GM19043 (cell line): ENCODE measurements around the gene ZNF536.

Experiments
- ATAC-seq: cut with Tn5 transposase; IDR thresholded peaks from one replicate; pipeline ENCODE4 v1.9.1; 2021; ENCODE audit warnings: low read depth; ENCODE audit not compliant: unreplicated experiment

The ZNF536 gene

DNA sequence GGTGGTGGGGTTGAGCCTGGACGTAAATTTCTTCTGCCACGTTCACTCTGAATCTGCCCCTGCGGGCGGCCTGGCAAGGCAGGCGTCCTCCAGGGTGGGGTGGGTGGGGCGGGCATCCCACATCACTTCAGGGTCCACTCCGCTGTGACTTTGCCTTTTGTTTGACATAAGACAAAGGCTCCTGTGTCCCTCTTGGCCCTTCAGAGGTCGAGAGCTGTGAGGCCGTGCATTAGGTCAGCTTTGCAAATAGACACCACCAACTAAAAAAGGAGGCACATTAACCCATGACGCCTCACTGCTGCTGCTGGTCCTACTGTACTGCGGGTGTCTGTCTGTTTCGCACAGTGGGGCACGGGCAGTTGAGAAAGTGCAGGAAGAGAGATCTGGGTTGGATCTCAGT lies 10.5 kb upstream of the ZNF536 start:
- no peak for ATAC-seq

DNA sequence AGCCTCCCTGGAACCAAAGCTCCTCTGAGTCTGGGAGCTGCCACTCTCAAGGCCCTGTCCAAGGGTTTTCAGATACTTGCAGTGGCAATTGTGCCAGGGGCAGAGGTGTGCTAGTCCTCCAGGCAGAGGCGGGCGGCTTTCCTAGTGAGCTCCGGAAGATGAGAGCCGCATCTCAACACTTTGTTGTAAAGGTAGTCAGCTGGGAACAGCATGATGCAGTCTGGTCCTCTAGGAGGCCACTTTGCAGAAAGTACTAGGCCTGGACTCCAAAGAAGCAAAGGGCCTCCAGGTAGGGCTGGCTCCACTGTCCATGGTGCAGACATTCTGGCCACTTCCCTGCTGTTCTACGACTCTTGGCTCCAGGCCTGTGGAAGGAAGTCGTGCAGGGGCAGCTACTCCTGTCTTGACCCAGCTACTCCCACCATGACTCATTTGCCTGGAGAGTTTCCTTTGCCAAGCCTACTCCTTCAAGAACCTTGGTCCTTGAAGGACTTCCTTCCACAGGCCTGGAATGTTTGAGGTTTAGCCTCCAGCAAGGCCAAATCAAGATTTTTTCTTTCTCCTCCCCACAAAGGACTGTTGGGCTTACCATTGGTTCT lies 9.9 kb upstream of the ZNF536 start:
- no peak for ATAC-seq

DNA sequence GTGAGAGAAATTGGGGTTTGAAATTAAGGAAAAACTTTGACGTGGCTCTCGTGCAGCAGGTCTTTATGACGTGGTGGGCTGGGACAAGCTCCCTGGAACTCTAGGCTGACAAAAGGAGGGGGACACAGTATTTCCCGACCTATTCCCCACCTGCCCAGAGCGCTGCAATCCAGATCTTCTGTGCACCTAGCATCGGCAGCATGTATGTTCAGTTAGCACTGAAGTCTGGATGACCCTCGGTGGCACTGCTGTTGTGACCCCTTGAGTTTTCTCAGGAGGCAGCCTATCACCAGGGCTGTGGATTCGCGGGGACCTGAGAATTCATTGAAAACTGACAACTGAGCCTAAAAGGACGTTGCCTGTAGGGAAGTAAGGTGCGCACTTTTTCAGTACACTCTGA lies 9.1 kb upstream of the ZNF536 start:
- ATAC-seq, result no peak

DNA sequence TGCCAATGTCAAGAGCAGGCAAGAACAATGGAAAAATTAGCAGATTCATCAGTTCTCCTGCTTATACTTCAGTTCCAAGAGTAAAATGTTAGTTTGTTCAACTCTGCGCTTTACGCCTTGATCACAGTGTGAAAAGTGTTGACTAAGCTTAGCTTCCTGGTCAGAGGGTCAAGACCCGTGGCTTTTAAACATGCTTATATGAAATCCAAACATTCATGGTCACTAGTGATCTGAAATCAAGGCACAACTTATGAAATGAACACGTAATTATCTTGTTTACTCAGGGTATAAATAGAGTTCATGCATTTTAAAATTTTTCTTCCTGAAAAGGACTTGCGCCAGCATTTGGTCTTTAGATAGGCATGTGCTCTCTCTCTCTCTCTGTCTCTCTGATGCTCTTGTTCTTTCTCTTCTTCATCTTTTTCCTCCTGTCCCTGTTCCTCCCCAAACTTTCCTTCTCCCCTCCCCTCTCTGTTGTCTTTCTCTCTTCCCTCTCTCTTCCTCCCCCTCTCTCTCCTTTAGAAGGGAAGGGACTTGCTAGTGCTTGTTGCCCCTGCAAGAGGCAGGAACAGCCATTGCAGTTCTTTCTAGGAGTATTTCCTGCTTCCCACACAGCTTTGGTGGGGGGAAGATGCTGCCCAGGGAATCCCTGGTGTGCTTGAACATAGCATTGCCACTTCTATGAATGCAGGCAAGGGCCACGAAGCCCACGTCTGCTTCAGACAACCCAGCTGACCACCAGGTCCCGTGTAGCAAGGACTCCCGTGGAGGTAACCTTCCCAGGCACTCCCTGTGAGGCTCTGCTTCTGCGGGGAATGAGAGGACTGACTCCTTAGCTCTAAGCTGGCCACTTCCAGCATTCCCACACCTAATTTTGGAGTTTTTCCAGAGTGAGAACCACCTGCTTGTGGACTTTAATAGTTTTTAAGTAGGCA lies 7.1 kb upstream of the ZNF536 start:
- no peak for ATAC-seq

DNA sequence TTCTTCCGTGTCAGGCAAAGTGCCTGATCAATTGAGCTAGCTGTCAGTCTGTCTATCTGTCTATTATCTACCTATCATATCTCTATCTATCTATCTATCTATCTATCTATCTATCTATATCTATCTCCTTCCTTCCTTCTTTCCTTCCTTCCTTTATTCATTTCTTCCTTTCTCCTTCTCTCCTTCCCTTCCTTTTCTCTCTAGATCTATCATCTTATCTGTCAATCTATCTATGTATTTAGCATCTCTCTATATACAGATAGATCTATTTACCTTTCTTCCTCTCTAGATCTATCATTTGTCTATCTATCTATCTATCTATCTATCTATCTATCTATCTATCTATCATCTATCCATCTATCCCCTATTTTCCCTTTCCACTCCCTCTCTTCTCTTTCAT lies 5.9 kb upstream of the ZNF536 start:
- no peak for ATAC-seq

DNA sequence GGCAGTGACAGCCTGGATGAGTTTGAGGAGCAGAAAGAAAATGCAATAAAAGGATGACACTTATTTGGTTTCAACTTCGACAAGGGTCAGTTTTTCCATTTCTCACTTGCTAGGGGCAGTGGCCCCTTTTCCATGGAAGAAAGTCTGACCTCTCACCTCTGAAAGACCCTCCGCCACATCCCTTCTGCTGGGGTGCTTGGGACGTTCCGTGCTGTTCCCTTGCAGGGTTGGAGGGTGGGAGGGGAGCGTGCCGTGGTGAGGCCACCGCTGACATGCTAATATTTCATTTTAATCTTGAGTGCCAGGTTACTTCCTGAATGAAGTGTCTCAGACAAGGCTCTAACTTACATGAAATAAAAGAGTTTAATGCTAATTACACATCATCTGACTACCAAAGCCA lies 5.2 kb upstream of the ZNF536 start:
- no peak for ATAC-seq

DNA sequence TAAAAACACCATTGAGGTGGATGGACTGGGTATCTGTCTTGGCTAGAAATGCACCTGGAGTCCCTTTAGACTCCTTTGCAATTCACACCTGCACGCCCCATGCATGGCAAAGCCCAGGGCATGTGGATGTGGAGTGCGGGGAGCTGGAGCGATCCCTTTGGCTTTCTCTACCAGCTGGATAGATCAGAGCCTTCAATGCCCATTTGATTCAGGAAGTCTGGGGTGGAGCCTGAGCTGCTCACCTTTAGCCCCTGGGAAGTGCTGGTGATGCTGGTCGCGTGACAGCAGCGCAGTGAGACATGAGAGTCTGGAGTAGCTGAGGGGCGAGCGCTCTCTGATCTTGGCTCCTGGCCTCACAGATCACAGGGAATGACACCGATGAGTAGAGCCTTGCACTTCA lies 4.8 kb upstream of the ZNF536 start:
- ATAC-seq, result no peak

DNA sequence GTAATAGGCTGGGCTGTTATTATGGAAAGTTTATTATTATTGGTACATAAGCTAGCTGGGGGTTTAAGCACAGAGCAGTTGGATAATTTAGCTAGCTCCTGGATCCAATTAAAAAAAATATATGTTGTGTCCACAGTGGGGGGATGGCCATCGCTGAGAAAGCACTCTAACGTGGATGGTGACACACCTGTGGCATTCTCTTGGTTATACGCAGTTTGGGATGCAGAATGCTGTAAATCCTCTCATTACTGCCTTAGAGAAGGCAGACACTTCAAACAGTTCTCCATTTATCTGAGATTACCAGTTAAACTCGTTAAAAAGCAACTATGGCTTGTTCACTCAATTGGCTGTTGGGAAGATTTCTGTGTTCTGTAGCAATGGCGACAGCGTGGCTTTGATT lies 2.4 kb upstream of the ZNF536 start:
- ATAC-seq, result no peak

DNA sequence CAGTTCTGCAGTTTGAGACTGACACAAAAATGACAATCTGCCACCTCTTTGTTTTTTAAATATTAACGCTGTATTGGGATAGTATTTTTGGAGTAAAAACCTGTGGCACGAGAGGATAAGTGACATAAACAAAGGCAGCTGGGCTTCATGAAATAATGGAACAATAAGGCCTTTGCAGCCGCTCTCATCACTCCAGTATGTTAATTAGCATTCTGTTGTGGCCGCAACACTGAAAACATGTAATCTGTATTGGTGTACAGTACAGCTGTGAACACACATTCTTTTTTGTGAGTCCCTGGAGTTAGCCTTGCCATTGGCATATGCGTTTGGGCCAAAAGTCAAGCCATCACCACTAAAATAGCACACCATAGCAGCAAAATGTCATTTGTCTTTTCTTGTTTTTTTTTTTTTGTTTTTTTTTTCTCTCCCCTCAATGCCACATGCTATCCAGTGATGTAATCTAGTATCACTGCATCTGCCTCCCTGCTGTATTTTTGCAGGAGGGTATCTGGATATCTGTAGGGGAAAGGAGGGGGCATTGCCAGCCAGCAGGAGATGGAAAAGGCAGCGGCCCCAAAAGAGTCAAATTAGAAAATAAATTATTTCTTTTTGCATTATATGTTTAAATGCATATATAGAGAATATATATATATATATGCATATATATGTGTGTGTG lies 885 bp upstream of the ZNF536 start:
- ATAC-seq, result no peak

DNA sequence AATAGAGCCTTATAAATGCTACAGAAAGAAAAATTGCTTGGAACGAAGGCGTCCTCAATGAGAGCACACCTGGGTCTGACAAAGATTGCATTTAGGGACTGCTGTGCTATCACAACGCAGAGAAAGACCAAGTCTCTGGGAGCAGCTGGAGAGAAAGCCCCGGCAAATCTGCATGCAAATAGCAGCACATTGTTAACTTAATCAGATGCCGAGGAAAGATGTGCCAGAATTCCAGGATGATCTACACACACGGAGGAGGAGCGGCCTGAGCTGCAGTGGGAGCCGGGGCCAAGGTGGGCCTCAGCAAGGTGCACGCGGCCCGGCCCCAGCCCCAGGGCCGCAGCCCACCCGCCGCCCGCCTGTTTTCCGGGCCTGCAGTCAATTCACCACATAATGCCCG lies 1.4 kb downstream of the ZNF536 start:
- no peak for ATAC-seq

DNA sequence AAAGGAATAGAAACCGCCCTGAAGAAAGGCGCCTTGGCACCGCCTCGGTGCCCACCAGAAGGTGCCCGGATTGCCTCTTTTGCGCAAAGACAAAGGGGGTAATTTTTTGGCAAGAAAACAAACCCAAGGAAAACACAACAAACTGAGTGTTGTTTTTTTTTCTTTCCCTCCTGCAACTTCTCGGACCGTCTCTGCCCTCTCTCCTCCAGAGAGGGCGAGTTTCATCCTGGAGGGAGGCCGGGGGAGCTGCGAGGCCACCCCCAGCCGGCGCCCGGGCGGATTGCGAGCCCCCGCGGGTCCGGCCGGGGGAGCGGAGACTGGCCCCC lies 2.3 kb downstream of the ZNF536 start:
- ATAC-seq, result no peak

DNA sequence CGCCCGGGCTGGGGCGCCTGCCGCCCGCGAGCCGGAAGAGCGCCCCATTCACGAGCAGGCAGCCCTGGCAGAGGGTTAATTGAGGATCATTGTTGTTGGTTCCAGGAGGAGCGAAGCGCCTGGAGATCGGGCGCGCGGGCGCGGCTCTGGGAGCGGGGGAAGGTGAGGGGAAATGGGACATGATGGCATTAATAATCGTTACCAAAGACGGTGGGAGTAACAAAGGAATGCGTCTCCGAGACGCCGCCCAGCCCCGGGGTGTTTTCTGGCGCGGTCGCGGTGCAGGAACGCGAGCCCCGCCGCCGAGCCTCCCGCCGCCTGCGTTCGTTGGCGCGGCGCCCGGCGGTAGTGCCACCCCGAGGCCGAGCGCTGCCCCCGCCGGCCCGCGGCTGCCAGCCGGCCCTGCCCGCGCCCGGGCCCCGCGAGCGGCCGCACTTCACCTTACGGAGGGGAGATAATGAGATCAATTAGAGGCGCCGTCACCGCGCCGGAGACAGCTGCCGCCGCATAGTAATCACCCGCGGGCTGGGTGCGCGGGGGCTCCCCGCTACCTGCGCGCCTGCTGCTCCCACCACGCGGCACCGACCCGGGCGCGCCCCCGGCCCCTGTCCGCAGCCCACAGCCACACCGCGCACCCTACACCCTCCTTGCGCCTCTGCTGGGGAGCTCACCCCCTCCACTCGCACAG lies 2.8 kb downstream of the ZNF536 start:
- no peak for ATAC-seq

DNA sequence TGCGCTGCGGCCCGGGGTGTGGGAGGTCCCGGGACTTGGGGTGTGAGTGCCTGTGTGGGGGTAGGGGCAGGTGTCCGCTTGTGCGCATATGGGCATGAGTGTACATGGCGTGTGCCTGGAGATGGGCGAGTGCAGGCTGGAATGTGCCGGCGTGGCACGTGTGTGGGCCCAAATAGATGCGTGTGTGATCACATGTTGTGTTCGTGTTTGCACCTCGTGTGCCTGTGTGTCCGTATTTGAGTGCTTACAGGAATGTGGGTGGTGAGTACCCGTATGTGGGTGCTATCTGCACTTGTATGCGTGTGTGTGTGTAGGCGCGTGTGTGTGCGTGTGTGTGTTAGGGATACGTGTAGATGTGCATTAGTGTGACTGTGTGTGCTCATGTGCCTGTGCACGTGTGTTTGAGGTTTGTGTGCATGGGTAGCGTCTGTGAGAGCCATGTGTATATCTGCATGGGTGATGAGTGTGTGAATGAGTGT lies 3.4 kb downstream of the ZNF536 start:
- no peak for ATAC-seq

DNA sequence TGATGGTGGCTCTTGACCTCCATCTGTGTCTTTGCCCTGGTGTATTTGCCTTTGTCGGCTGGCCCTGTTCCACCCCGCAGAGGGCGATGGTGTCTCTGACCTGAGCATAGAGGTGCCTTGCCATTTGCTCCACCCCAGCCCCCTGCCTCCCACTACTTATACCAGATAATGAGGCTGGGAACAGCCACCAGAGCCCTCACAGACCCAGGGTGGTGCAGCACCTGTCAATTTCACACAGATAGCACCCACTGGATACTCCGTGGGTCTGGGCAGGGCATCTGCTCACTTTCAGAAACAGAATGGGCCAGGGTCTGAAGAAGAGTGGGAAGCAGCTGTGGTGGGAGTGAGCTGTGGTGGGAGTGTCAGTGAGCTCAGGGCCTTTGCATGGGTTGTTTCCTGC lies 4.1 kb downstream of the ZNF536 start:
- no peak for ATAC-seq

DNA sequence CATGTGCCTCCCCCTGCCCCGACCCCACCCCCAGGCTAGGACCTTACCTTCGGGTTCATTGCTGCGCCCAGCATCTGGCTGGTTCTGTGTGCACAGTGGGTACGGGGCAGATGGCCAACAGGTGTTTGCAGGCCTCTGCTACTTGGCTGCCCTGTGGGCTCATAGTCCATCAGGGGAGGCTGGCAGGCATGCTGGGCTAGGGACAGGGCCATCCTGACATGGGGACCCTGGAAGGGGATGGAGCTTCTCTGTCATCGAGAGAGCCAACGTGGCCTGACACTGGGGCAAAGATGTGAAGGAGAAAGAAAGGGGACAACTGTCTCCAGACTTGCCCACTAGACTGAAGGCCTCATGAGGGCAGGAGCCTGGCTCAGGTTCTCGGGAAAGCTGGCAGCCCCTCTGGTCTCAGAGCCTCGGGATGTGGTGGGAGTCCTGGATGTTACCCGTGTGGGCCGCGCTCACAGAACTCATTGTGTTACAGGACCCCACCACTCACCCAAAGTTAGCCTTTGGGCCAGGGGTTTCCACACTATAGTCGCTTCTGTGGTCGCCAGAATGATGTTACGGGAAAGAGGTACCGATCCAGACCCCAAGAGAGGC lies 4.7 kb downstream of the ZNF536 start:
- ATAC-seq, result no peak

DNA sequence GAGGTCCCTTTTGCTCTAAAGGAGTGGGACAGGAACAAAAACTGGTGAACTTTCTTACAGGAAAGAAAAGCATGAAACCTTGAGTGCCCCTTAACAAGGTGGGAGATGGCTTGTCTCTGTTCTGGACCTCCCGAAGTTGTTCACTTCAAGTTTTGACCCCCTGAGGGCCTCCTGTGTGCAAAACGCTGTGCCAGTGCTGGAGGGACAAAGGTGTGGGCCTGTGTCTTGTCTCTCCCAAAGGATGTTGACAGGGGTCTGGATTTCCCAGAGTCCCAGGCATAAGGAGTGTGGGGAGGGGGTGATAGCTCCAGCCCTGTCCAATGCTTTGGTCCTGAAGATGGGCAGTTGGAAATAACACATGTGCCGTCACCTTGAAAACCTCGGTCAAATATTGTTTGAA lies 6.5 kb downstream of the ZNF536 start:
- no peak for ATAC-seq

DNA sequence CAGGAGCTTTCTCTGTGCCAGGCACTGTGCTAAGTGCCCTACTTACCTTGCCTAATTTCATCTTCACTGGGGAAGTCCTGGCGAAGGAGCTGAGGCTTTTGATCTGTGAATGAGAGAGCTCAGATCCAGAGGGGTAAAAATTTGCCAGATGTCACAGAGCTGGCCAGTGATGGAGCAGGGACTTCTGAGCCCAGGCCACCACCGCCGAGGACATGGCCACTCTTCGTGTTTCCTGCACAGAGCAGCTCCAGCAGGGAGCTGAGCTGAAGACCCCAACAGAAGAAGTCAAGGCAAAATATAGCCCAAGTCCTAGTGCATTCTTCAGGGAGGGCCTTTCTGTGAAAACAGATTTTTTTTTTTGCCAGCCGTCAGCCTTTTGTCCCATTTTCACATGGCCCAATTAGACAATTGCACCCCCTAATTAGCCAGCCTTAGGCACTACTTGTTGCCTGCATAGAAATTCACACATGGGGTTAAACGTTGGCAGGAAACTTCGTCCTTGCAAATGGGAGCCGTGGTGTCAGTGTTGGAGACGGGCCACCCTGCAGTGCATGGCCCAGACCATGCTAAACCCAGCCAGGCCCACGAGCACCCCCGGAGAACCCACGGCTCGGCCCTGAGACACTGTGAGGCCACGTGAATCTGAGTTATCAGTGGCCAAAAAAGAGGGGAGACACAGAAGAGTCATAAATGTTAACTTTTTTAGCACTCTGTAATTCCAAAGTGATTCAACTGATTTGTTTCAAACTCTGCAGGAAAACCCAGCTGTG lies 7.8 kb downstream of the ZNF536 start:
- ATAC-seq, result no peak

DNA sequence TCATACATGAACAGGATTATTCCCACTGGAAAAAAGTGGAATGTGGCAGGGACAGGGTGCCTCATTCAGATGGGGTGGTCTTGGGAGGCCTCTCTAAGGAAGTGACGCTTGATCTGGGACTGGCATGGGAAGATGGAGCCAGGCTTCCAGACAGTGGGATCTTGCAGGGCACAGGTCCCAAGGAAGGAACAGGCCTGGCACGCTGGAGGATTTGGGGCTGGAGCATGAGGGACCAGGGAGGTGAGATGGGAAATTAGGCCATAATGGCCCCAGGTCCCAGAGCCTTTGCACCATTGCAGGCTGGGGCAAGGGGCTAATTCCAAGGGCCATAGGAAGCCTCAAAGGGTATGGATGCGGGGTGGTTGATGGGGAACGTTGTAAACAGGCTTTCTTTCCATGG lies 9.2 kb downstream of the ZNF536 start:
- no peak for ATAC-seq

DNA sequence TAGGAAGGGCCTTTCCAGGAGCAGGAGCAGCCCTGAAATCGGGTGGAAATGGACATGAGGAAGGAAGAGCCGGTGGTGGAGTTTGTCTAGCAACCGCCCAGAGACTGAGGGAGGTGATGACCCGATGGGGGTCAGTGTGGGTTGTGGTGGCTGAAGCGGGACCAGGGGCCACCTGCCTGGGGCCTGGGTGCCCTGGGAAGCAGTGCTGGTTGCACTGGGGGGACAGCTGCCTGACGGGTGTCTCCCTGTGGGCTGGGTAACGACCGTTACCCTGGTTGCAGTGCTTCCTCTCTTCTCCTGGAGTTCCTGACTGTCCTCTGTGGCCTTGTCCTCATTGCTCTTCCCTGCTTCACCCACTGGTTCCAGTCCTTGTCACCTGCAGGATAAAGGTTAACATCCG lies 13.0 kb downstream of the ZNF536 start:
- no peak for ATAC-seq

DNA sequence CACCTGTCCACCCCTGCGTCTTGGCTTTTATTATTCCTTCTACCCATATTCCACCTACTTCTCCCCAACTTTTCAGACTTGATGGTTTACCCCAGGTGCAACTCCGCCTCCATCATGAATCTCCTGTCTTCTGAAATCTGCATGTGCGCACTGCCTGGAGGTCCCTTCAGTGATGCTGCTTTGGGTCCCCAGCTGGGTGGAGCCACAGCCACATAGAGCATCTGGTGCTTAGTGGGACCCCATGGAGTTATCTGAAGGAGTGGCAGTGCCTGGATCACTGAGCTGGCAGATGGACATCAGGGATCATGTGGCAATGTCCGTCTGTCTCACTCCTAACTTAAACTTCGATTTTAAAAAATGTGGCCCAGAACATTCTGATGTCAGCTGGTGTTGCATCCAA lies 13.5 kb downstream of the ZNF536 start:
- no peak for ATAC-seq
